Activated naive CD4-positive, alpha-beta T cell treated with Interleukin-2 at 50 U/mL for 16 hours (primary cell): ENCODE measurements around the gene ZNF296.

Experiments used
- DNase-seq: peaks from one replicate; pipeline ENCODE4 v3.0.0-alpha.2; 2020

Gene ZNF296

DNA sequence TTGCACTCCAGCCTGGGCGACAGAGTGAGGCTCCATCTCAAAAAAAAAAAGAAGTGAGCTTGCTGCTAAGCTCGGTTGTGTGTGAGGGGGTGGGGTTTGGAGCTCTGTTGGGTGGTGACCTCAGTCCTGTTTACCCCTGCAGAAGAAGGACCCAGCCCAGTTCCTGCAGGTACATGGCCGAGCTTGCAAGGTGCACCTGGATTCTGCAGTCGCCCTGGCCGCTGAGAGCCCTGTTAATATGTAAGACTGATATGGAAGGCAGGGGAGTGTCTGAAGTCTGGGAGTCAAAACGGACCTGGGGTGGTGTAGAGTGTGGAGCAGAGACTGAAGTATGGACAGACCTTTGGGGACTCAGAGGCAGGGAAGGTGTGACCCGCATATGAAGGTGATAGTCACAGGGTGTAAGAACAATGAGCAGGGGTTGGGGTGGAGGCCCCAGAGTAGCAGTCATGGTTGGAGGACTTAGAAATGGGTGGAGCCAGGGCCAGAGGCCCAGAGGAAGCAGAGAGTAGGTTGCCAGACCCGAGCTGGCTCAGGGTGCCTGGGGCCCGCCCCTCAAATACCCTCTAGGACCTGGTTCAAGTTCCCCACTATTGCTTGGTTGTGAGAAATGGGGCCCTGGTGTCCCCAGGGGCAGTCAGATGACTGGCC is 24.2 kb downstream of the ZNF296 start:
- no peak for DNase-seq

GRCh38 chr19:45050036-45050435 is 26.2 kb downstream of the ZNF296 start:
- DNase-seq, result no peak

DNA sequence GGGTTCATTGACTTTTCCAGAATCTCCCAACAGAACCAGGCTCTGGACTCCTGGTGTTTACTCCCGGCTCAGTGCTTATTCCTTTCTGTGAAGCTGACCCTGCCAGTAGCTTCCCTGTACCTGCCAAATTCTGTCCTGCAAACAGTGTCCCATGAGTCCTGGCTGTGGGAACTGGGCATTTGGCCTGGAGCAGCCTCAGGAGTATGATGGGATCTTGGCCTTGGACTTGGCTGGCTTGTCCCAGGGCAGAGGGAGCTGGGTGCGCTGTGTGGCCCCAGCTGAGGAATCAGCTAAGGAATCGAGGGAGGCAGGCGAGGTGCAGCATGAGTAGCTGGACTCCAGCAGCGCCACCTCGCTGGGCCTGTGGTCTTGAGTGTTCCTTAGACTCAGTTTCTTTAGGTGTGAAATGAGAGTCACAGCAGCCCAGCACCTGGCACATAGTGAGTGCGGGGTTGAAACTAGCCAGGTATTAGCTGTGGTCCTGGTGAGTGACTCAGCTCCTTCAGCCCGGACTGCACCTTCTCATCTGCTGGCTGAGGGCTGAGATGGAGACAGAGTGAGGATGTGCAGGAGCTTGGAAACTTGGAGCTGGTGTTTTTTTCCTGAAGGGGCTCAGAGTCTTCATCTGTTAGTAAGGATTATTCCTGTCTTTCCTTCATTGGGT is 27.1 kb downstream of the ZNF296 start:
- DNase-seq, result no peak

DNA sequence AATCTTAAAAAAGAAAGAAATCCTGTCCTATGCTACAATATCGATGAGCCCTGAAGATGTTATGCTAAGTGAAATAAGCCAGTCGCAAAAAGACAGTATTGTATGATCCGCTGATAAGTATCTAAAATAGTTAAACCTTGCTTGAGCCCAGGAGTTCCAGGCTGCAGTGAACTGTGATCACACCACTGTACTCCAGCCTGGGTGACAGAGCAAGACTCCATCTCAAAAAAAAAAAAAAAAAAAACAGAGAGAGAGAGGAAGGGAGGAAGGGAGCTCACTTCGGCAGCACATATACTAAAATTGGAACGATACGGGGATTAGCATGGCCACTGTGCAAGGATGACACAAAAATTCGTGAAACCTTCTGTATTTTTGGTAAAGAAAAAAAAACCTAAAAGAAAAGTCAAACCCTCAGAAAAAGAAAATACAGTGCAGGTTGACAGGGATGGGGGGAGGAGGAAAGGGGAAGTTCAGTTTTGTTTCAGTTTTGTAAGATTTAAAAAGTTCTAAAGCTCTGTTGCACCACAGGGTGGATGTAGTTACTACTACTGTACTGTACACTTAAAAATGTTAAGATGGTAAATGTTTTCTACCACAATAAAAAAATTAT is 29.0 kb downstream of the ZNF296 start:
- DNase-seq, result no peak

DNA sequence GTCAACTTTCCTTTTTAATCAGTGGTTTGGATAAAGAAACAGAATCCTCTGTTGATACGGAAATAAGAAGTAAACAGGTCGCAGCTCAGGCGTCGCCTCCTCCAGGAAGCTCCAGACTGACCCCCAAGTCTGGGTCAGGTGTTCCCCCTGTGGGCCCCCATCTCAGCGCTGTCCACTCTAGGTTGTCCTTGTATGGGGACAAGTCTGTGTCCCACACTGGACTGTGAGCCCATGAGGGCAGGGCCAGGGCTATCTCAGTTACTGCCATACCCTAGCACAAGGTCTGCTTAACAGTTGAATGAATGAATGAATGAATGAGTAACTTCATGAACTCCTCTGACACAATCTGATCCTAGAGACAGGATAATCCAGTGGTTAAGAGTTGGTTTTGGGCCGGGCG is 29.9 kb downstream of the ZNF296 start:
- no peak for DNase-seq

DNA sequence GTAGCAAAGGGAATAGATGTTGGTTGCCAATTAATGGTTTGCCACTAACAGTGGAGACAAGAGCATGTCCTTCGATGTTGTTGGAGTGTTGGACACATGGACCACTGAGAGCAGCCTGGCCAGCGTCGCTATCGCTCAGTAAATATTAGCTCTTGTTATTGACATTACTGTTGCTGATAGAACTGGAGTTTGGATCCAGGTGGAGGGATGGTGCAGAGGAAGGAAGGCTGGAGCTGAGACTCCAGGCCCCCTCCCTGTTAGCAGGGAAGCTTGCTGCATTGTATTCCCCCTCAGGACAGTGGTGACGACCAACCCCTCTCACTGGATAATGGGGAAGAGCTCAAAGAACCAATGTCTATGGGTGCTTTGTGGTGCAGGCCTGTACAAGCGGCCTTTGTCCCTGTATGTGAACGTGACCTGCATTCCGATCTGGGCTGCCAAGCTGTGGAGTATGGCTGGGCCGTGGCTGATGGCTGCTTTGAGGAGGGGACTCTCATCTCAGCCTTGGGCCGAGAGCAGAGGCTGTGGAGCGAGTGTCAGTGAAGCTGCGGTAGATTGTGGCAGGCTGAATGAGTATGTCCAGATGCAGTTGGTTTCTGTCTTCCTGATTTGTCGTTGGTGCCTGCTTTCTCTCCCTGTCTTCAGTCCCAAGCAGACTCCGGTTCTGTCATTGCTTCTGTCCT is 30.5 kb downstream of the ZNF296 start:
- no peak for DNase-seq

DNA sequence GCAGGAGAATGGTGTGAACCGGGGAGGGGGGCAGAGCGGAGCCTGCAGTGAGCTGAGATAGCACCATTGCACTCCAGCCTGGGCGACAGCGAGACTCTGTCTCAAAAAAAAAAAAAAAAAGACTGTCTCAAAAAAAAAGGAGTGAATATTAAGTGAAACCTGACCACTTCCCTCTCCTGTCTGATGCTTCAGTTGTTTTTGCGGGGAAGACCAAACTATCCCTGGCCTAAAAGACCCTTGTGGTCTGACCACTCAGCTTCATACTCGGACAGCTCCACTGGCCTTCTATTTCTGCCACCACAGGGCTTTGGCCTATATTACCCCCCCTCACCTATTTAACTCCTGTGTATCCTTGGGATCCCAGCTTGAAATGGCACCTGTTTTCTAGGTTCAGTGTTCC is 35.2 kb downstream of the ZNF296 start:
- no peak for DNase-seq

- no peak for DNase-seq
Measured at GRCh38 chr19:45040059-45040771, 36.1 kb downstream of the ZNF296 start.

- peak; percentile 89 for DNase-seq
Measured at GRCh38 chr19:45038931-45039893, 37.1 kb downstream of the ZNF296 start, which contains the start of gene CLASRP. CLASRP (plus strand) TSS chr19:45039045; CDS start chr19:45040213, 1,168 bp downstream.

DNA sequence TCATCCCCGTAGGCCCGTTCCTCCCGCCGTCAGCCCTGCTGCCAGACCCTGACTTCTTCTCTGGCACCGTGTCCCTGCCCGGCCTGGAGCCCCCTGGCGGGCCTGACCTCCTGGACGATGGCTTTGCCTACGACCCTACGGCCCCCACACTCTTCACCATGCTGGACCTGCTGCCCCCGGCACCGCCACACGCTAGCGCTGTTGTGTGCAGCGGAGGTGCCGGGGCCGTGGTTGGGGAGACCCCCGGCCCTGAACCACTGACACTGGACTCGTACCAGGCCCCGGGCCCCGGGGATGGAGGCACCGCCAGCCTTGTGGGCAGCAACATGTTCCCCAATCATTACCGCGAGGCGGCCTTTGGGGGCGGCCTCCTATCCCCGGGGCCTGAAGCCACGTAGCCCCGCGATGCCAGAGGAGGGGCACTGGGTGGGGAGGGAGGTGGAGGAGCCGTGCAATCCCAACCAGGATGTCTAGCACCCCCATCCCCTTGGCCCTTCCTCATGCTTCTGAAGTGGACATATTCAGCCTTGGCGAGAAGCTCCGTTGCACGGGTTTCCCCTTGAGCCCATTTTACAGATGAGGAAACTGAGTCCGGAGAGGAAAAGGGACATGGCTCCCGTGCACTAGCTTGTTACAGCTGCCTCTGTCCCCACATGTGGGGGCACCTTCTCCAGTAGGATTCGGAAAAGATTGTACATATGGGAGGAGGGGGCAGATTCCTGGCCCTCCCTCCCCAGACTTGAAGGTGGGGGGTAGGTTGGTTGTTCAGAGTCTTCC is 38.7 kb downstream of the ZNF296 start:
- DNase-seq, result no peak

- DNase-seq, result no peak
Measured at GRCh38 chr19:45035755-45036154, 40.5 kb downstream of the ZNF296 start.

GRCh38 chr19:45032421-45032820 is 43.9 kb downstream of the ZNF296 start:
- DNase-seq, result no peak

GRCh38 chr19:45030825-45031224 is 45.5 kb downstream of the ZNF296 start:
- no peak for DNase-seq

GRCh38 chr19:45027371-45027770 is 48.9 kb downstream of the ZNF296 start:
- DNase-seq, result no peak

- no peak for DNase-seq
Measured at GRCh38 chr19:45025264-45025663, 51.0 kb downstream of the ZNF296 start.

GRCh38 chr19:45023048-45023447 is 53.2 kb downstream of the ZNF296 start:
- DNase-seq, result no peak

DNA sequence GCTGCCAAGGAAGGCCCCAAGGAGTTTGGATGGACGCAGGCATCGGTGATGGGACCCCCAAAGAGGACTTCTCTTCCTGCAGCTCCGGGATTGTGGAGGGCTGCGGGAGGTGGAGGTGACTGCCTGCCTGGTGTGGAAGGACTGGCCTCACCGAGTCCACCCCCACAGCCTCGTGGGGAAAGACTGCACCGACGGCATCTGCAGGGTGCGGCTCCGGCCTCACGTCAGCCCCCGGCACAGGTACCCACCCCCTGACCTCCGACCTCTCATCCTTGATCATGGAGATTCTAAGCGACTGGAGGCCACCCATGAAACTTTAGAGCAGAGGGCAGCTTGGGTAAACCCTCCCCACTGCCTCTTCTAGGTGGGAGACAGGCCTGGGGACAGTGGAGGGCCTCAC is 54.3 kb downstream of the ZNF296 start:
- DNase-seq, result no peak
